NCI-H1048 (cell line): ENCODE results near the gene SOHLH2.

Experiments
- DNase-seq: peaks from one replicate; lab custom pipeline; 2025; lab: John Stamatoyannopoulos, UW

Gene SOHLH2

GRCh38 chr13:36131931-36132297 is 82.4 kb downstream of the SOHLH2 start:
- DNase-seq, result no peak

DNA sequence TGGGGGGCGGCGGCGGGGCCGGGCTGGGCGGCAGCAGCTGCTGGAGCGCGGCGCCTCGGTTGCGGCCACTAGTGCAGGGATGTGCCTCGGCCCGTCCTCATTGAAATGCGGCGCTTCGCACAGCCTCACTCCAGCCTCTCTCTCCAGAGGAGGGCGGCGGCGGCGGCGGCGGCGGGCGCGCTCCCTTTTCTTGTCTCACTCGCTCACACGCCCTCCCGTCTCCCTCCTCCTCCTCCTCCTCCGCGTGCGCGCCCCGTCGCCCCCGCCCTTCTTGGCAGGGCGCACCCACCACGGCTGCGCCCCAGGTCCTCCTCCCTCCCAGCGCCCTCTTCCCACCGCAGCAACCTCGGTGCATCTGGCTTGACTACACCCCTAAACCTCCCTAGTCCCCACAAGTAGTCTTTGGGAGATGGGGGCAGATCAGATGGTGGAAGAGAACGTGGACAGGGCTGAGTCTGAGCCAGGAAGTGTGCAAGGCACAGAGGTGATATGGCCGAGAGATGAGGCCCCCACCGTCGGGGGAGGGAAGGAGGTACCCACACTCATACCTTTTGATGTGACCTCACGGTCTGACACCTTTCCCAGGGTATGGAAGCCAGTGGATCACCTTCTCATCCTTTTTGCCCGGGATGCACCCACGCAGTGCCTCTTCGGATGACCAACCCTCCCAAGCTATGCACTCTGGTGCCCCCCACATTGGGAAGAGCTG is 83.0 kb downstream of the SOHLH2 start, which contains the start of gene DCLK1:
Gene DCLK1 (minus strand): TSS at position 161 of the 709 bp plus-strand sequence.
- DNase-seq, result no peak

DNA sequence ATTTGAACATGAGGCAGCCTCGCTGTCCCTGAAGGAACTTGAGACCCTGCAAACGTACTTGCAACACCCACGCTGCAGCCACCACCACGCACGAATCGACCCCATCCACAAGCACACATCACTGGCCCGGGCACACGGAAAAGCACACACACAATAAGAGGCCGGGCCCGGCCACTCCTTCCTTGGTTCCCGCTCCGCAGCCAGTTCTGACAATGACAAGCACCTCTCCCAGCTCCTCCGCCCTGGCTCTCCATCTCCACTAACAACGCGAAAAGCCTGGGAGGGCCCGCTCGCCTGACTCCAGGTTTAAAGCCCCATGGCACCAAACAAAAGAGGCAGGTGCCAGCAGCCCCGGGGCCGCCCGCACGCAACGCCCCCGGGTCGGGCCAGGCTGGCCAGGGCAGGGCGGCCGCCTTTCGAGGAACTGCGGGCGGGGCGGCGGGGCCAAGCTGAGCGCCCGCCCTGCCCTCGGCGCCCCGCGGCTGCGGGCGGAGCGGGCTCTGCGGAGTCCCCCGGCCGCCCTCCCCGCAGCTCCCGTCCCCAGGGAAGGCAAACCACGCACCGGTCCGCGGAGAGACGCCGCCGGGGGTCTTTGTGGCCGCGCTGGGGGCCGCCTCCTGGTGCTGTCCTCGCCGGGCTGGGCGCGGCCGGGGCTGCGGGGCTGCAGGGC is 83.7 kb downstream of the SOHLH2 start:
- no peak for DNase-seq

DNA sequence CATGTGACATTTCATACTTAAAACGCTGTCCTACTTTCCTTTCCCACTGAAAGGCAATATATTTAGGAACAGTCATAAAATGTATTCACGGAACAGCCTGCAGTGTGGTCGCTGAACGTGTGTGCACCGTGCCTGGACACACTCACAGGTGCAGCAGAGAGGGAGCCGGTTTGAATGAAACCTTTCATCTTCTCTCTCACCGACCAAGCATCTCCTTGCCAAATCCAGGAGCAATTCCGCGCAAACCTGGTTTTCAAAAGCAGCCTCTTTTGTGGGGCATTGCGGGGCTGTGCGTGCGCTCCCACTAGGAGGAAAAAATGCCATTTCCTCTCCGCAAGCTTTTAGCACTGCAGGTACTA is 84.2 kb downstream of the SOHLH2 start:
- DNase-seq, result no peak

- DNase-seq, result no peak
Observed at GRCh38 chr13:36129539-36129938, 84.8 kb downstream of the SOHLH2 start.

- DNase-seq, result no peak
Observed at GRCh38 chr13:36126491-36126890, 87.9 kb downstream of the SOHLH2 start.

GRCh38 chr13:36125841-36126240 is 88.5 kb downstream of the SOHLH2 start:
- DNase-seq, result no peak

DNA sequence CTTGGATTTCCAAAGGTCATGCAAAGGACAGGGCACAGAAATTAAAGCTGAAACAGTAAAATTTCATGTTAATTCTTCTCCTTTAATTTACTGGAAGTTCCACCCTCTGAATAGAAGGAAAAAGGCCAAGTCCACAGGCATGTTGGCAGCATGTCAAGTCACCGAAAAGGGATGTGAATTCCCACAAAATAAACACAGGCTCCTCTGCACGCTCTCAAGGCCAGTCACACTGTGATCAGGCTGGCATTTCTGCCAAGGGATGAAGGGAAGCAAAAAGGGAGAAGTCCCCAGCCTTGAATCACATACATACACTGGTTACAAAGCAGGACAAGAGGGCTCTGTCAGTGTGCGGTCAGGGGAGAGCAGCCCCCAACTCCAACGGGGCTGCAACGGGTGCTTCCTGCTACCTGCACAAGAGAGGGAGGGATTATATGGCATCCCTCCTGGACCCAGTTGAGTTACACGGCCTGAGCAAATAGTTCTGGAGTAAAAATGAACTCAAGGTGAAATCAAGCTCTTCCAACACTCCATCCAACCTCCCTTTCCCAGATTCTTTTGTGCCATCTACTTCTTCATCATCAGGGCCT is 90.0 kb downstream of the SOHLH2 start:
- DNase-seq, result no peak
